HG02763 (cell line): ENCODE measurements around the gene PKP4.

ENCODE experiments used
- ATAC-seq: cut with Tn5 transposase; IDR thresholded peaks from one replicate; pipeline ENCODE4 v1.9.1; 2021; ENCODE audit warnings: mild to moderate bottlenecking, moderate library complexity; ENCODE audit not compliant: unreplicated experiment

Gene PKP4

GRCh38 chr2:158498043-158498748 lies 41.4 kb downstream of the PKP4 start:
- ATAC-seq, result no peak

GRCh38 chr2:158498749-158499136 lies 42.0 kb downstream of the PKP4 start:
- no peak for ATAC-seq

GRCh38 chr2:158499383-158499782 lies 42.6 kb downstream of the PKP4 start:
- ATAC-seq, result no peak

GRCh38 chr2:158500333-158500732 lies 43.6 kb downstream of the PKP4 start:
- no peak for ATAC-seq

GRCh38 chr2:158501301-158501700 lies 44.5 kb downstream of the PKP4 start:
- ATAC-seq, result no peak

GRCh38 chr2:158502974-158503373 lies 46.2 kb downstream of the PKP4 start:
- no peak for ATAC-seq

- no peak for ATAC-seq
Measured at GRCh38 chr2:158504088-158504487, 47.3 kb downstream of the PKP4 start.

- no peak for ATAC-seq
Measured at GRCh38 chr2:158505448-158505934, 48.7 kb downstream of the PKP4 start.

GRCh38 chr2:158507141-158507540 lies 50.4 kb downstream of the PKP4 start:
- no peak for ATAC-seq

GRCh38 chr2:158507679-158508078 lies 50.9 kb downstream of the PKP4 start:
- no peak for ATAC-seq

GRCh38 chr2:158509928-158510797 lies 53.4 kb downstream of the PKP4 start:
- no peak for ATAC-seq

- ATAC-seq, result no peak
Measured at GRCh38 chr2:158510887-158511286, 54.1 kb downstream of the PKP4 start.

GRCh38 chr2:158511706-158512105 lies 55.0 kb downstream of the PKP4 start:
- ATAC-seq, result no peak

- ATAC-seq, result no peak
Measured at GRCh38 chr2:158512323-158512722, 55.6 kb downstream of the PKP4 start.

GRCh38 chr2:158513841-158514240 lies 57.1 kb downstream of the PKP4 start:
- ATAC-seq, result no peak

GRCh38 chr2:158518084-158518483 lies 61.3 kb downstream of the PKP4 start:
- ATAC-seq, result no peak

GRCh38 chr2:158519481-158519880 lies 62.7 kb downstream of the PKP4 start:
- no peak for ATAC-seq

GRCh38 chr2:158529379-158530259 lies 72.9 kb downstream of the PKP4 start:
- no peak for ATAC-seq

- no peak for ATAC-seq
Measured at GRCh38 chr2:158530829-158531228, 74.1 kb downstream of the PKP4 start.

- ATAC-seq, result no peak
Measured at GRCh38 chr2:158533009-158533408, 76.3 kb downstream of the PKP4 start.
